ENCODE measurements around the gene TFPI2.

TFPI2 gene

GRCh38 chr7:93910076-93910994, 19.8 kb upstream of the TFPI2 start:
- DNase-seq (ENCODE audit: low read depth, low spot score): no peak

GRCh38 chr7:93906267-93906666, 15.7 kb upstream of the TFPI2 start, which contains the start of gene GNGT1:
Gene GNGT1, plus strand, starts transcription at chr7:93906567. Its CDS starts 180 bp downstream, at chr7:93906747.
- DNase-seq (ENCODE audit: low read depth, low spot score): no peak

- no peak for DNase-seq (ENCODE audit: low read depth, low spot score)
Observed at GRCh38 chr7:93902777-93903423, 12.3 kb upstream of the TFPI2 start.

- DNase-seq (ENCODE audit: low read depth, low spot score): no peak
Observed at GRCh38 chr7:93897680-93898079, 7.1 kb upstream of the TFPI2 start.

- DNase-seq (ENCODE audit: low read depth, low spot score): no peak
Observed at GRCh38 chr7:93895859-93896600, 5.5 kb upstream of the TFPI2 start.

GRCh38 chr7:93894966-93895640, 4.5 kb upstream of the TFPI2 start:
- DNase-seq (ENCODE audit: low read depth, low spot score): no peak

- no peak for DNase-seq (ENCODE audit: low read depth, low spot score)
Observed at GRCh38 chr7:93894426-93894825, 3.9 kb upstream of the TFPI2 start.

GRCh38 chr7:93890041-93890463, 501 bp downstream of the TFPI2 start:
- DNase-seq (ENCODE audit: low read depth, low spot score): no peak

- DNase-seq (ENCODE audit: low read depth, low spot score): no peak
Observed at GRCh38 chr7:93889261-93889660, 1.3 kb downstream of the TFPI2 start.

- no peak for DNase-seq (ENCODE audit: low read depth, low spot score)
Observed at GRCh38 chr7:93884541-93884940, 6.0 kb downstream of the TFPI2 start.

GRCh38 chr7:93883917-93884345, 6.6 kb downstream of the TFPI2 start:
- no peak for DNase-seq (ENCODE audit: low read depth, low spot score)

- no peak for DNase-seq (ENCODE audit: low read depth, low spot score)
Observed at GRCh38 chr7:93883078-93883916, 7.3 kb downstream of the TFPI2 start.

- no peak for DNase-seq (ENCODE audit: low read depth, low spot score)
Observed at GRCh38 chr7:93882468-93882867, 8.1 kb downstream of the TFPI2 start.

GRCh38 chr7:93879356-93879755, 11.2 kb downstream of the TFPI2 start:
- DNase-seq (ENCODE audit: low read depth, low spot score): no peak

- no peak for DNase-seq (ENCODE audit: low read depth, low spot score)
Observed at GRCh38 chr7:93877742-93878141, 12.8 kb downstream of the TFPI2 start.

- DNase-seq (ENCODE audit: low read depth, low spot score): no peak
Observed at GRCh38 chr7:93873998-93874574, 16.5 kb downstream of the TFPI2 start.

GRCh38 chr7:93866886-93867285, 23.7 kb downstream of the TFPI2 start:
- DNase-seq (ENCODE audit: low read depth, low spot score): no peak

GRCh38 chr7:93862651-93863050, 27.9 kb downstream of the TFPI2 start:
- no peak for DNase-seq (ENCODE audit: low read depth, low spot score)

GRCh38 chr7:93861325-93861949, 29.1 kb downstream of the TFPI2 start:
- no peak for DNase-seq (ENCODE audit: low read depth, low spot score)

GRCh38 chr7:93860261-93860660, 30.3 kb downstream of the TFPI2 start:
- DNase-seq (ENCODE audit: low read depth, low spot score): no peak

Data from smooth muscle cell of the brain vasculature (primary cell).